ENCODE measurements around the gene B3GALT6.
A peak's percentile ranks its signal among the peaks of the same experiment; 100 is the strongest.

B3GALT6 gene

DNA sequence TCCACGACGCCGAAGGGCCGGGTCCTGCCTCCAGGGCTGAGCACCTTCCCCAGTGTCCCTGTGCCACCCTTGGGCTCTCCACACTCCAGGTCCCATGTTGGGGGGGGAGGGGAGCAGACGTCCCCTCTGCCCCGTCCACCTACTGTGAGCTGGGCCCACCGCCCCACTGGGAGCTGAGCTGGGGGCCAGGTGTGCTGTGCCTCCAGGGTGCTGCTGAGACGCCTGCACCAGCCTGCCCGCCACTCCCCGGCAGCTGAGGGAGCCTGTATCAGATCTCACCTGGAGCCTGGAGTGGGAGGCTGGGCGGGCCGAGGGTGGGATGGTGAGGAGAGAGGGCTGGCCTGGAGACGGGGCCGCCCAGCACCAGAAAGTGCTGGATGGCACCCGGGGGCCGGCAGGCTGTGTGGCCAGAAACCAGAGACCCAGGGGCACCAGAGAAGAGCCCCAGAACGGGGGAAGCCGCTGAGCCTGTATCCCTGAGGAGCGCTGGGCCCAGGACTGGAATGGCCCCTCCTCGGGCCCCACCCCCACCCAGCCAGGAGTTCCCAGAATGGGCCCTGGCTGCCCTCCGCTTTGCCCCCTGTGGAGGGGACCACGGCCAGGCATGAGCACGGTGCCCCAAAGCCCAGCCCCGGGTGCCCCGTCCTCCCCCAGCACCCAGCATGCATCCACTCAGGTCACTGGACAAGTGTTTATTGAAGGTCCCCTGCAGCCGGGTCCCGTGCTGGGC is 29.0 kb upstream of the B3GALT6 start:
- DNase-seq, result no peak

DNA sequence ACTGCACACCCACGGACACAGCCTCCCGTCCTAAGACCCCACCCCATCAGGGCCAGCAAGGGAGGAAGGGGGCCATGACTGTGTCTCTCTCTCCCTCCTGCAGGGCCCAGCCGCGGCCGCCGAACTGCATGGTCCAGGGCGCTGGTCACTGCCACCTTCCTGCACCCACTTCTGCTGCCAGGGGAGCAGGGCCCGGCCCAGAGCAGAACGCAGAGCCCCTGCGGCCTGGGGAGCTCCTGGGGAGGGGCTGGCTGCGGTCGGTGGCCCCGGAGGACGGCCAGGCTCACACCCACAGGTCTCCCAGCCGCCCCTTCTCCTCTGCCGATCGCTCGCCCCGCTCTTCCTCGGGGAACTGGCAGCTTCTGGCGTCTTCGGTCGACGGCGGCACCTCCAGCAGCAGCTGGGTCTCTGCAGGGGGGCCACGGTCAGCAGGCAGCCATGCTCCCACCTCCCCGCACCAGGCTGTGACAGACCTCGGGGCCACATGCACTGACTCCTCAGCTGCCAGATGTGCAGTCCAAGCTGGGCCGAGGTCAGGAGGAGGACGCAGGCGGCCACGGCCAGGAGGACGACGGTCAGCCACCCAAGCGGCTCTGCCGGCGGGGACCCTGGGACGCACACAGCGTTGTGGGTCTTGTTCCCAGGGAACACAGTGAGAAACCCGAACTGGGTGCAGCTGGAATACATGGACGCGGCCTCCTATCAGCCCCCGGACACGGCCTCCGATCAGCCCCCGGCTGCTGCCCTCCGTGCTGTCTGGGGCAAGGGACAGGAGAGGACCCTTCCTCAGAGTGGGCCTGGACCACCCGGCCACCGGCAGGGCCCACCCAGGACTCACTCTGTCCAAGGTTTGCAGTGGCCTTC is 28.2 kb upstream of the B3GALT6 start:
- no peak for DNase-seq

DNA sequence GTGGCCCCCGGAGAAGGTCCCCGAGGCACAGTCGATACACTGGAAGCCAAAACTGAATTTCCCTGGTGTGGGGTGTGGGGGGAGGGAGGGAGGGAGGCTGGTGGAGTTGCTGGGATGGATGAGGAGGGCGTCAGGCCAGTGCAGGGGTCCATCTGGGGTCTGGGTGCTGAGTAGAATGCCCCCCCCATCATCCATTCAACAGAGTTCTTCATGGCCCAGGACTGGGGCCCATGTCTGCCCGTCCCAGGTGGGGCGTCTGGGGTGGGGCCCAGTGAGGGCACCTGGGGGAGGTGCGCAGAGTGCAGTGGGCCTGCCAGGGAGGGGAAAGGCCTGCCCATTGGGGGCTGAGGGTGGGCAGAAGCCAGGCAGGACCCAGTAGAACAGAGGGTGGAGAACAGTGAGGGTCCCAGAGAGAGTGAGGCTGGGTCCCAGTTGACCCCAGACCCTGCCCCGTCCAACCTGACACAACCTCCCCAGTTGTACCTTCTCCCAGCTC is 27.6 kb upstream of the B3GALT6 start:
- no peak for DNase-seq

DNA sequence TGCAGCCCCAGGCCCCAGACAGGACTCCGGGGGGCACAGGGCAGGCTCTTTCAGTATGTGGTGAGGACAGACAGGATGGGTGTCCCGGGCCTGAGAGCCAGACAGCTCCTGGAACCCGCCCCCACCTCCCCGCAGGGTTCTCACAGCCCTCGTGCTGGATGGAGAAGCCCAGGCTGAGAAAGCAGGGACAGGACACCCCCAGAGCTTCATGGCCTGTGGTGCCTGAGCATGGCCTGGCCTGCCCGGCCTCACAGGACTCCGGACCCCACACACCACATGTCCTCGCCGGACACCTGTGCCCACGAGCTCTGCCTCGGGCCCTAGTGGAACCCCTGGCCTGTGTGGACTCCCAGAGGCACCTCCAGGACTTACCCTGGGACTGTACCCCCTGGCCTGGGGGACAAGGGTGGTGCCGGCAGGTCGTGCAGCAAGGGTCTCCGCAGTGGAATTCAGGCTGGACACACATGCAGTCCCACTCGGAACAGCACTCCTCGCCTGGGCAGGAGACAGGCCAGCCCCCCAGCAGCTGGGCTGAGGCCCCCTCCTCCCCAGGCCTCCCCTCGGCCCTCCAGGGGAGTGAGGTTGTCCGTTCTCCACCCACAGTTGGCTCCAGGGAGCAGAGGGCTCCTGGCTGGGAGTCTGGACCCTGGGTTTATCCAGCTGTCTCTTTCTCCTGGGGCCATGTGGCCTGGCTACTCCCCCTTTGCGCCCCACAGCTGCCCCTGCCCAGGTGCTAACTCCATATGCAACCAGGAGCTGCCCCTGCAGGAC is 26.9 kb upstream of the B3GALT6 start:
- DNase-seq, result no peak

DNA sequence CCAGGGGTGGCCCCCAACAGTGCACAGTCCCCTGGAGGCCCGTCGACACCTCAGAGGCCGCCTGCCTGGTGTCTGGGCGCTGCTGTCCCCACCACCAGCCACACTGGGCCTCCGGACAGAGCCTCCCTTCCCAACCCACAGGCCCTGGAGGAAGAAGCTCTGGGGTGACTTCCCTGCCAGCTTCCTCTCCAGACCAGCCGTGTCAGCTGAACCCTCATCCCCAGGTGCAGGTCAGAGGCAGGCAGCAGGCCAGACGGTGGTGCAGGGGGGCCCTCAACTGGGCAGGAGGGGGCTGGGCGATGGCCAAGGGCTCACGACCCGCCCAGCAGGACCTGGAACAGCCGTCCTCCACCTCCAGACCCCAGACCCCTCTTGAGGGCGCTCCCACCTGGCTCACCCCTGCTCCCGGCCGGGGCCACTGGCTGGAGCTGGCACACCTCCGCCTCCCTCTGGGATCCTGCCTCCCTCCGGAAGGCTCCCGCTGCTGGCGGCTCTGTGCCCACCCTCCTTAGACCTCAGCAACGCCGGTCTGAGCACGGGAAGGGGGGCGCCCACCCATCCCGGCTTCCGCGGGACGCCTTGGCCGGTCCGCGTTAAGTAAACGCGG is 26.2 kb upstream of the B3GALT6 start:
- no peak for DNase-seq

DNA sequence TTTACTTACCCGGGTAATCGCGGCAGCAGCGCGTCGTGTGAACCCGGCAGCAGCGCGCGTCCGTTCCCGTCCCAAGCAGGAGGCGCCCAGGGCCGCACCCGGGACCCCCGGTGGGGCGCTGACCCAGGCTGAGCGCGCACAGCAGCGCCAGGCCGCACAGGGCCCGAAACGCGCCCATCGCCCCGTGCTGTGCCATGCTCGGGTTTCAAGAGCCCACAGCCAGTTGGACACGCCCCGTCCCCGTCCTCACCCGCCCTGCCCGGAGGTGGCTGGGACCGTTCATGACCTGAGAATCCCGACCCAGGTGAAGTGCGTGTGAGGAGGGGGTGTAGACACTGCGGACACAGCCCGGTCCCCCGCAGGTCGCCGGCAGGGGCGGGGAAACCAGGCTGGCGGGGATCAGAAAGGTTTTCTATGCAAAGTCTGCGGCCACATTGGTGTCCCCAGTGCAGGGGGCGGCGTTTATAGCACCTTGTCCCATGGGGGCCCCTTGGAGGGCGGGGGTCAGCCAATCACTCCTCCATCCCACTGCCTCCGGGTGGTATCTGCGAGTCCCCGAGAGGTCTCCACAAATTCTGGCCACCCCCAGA is 25.6 kb upstream of the B3GALT6 start, which contains the start of gene TNFRSF18:
TNFRSF18 (minus strand) TSS at position 217 of the 590 bp plus-strand sequence; CDS start at position 196, 21 bp downstream.
- DNase-seq, result no peak

DNA sequence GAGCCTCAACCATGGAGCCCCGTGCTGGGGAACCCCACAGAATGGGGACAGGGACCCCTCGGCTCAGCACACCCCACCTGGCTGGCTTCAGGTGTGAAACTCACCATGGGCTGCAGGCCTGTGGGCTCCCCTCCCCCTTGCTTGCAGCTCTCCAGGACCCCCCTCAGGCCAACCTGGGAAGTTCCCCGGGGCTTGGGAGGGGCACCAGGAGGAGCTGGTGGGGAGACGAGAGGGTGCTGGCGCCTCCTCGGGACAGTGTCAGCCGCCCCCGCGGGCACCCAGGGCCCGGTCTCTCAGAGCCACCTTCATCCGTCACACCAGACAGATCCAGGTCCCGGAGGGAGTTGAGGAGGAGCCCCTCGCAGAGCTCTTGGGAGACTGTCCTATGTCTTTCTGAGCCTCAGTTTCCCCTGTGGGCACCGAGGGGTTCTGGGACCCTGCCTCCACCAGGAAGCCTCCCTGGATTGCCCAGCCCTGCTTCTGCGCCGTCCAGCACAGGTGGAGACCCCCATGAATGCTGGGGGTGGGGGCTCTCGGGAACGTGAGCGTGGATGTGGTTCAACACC is 25.0 kb upstream of the B3GALT6 start:
- no peak for DNase-seq

DNA sequence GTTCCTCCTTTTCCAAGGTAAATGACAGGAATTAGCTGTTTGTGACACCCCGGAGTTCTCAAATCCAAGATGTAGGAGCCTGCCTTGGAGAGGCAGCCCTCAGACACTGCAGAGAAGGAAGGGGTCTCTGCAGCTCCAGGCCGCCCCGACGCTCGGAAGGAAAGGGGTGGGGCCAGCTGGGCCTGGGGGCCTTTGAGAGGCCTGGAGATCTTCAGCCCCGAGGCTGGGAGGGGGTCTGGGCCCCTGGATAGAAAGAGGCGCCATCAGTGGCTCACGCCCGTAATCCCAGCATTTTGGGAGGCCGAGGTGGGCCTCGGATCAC is 24.5 kb upstream of the B3GALT6 start:
- no peak for DNase-seq

DNA sequence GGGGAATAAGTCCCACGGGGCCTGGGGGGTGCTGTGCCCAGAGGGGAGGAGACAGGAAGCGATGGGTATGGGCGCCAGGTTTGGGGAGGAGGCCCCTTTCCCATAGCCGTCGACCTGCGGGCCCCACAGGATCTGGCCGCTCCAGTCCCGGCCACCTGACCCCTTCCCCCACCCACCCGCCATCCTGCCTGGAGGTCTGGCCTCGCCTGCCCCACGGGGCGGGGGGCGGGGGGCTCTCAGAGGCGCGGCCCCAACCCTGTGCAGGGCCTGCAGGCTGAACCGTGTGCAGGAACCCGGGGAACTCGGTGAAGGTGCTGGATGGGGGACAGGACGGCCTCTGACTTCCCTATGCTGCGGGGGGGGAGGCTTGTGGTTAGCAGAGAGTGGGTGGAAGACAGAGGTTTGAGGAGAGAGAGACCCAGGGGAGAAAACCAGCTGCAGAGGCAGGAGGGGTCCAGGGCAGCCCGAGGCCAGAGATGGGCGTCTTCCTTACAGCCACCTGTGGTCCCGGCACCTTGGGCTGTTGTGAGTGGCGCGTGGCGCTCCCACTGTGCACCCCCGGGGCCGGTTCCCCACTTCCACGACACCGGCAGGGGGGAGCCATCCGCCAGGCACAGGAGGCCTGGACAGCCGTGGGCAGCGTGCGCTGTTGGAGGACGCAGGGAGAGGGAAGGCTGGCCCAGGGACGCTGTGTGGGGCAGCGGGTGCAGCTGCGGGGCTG is 23.2 kb upstream of the B3GALT6 start:
- peak; percentile 77 for DNase-seq

DNA sequence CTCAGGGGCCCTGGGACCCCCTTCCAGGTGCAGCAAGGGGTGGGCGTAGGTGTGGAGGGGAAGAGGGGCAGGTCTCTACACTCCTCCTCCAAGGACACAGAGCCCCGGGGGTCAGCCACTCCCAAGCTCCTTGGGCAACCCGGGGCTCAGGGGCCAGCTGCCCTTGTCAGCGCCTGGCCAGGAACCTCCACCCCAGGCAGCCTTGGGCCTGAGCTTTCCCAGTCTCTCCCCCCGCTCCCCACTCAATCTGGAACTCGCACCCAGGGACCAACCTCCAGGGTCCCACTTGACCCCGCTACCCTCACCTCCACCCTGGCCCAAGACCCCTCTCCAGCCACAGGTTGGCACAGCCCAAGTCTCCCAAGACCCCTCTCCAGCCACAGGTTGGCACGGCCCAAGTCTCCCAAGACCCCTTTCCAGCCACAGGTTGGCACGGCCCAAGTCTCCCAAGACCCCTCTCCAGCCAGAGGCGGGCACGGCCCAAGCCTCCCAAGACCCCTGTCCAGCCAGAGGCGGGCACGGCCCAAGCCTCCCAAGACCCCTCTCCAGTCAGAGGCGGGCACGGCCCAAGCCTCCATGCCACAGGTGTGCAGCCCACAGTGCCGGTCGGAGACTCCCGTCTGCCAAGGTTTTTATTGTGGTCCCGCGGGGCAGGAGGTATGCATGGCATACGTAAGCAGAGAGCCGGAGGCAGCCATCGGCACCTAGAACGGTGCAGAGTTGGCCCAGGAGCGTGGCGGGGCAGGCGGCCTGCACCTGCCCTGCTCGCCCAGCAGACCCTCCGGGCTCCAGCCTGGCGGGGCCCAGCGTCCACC is 21.1 kb upstream of the B3GALT6 start:
- DNase-seq, result no peak

DNA sequence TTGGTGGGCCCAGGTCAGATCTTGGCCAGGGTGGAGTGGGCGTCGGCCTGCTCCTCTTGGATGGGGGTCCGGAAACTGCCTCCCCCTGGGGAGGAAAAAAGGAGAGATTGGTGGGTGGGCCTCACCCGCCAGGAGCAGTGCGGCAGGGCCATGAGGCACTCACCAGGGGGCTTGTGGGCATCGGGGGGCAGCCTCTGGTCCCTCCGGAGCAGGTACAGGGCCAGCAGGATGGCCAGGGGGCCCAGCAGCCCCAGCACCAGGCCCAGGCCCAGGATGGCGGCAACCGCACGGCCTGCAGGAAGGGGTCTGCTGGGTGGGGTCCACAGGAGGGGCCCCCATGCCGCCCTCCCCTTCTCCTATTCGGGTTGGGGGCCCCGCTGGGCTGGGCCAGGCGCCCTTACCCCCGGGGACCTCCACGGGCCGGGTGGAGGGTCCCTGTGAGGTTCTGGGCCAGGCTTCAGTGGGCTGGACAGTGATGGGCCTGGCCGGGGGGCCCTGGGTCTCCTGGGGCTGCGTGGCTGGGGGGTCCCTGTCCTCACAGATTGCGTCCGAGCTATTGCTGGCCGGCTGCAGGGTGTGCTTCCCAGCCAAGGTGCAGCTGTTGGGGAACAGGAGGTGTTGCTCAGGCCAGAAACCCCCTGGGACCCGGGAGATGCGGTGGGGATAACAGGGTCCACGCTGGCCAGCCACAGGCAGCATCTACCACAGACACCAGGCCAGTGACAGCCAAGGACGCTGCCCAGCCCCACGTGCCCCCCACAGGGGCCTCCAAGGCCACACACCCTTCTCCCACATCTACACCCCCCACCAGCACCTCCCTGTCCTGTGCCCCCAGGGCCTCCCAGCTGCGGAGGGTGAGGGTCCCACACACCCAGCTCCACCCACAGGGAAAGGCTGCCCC is 20.2 kb upstream of the B3GALT6 start:
- no peak for DNase-seq

DNA sequence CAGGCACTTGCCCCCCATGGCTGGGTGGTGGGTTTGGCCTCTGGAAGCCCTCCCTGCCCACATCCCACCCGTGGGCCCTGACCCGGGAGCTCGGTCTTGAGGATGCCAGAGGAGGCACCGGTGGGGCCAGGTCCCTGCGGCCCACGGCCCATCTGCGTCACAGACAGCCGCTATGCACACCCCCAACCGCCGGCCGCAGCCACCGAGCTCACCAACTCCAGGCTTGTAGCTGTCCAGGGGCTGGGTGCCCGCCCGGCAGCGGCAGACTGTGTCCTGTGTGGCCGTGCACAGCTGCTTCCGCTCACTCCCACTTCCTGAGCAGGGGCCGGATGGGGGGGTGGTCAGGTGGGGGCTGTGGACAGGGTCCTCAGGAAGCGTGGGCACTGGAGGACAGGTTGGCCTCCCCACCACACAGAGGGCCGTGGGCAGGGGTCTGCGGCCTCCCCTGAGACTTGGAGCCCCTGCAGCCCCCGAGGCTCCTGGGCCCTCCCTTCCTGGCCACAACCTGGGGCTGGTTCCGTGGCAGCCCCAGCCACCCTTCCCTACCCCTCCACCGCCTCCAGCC is 19.2 kb upstream of the B3GALT6 start:
- peak; percentile 82 for DNase-seq

DNA sequence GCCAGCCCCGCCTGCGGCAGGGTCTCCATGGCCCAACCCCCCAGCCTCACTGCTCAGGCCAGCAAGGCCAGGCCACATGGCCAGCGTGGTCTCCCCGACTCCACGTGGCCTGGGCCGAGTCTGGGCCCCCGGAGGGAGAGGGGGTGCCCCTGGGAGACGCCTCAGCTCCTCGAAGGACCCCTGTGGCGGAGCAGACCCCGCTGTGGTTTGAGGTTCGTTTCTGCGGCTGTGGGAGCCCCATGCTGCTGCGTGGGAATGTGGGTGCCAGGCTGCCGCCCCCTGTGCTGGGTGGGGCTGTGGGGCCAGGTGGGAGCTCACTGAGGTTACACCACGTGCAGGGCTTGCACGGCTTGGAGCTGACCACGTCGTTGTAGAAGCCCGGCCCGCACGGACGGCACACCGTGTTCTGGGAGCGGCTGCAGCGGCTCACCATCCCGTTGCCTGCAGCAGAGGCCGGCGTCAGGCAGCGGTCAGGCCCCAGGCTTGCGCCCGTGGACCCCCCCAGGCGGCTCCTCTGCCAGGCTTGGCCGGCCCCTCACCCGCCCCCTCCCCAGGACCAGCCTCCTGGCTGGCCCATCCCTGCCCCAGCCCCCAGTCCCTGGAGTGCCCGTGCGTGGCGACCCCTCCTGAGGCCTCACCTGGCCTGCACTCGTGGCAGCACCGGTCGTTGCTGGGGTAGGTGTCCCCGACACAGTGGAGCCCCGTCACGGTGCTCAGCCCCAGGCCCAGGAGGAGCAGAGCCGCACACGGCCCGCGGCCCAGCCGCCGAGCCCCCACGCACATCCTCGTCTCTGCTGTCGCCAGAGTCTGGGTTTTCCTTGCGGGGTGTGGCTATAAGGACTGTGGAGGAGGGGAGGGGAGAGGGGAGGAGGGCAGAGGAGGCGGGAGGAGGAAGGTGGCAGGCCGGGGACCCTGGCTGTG is 18.4 kb upstream of the B3GALT6 start, which contains the start of gene TNFRSF4:
TNFRSF4 (minus strand) TSS at position 809 of the 921 bp plus-strand sequence; CDS start at position 783, 26 bp downstream.
- DNase-seq, result no peak

DNA sequence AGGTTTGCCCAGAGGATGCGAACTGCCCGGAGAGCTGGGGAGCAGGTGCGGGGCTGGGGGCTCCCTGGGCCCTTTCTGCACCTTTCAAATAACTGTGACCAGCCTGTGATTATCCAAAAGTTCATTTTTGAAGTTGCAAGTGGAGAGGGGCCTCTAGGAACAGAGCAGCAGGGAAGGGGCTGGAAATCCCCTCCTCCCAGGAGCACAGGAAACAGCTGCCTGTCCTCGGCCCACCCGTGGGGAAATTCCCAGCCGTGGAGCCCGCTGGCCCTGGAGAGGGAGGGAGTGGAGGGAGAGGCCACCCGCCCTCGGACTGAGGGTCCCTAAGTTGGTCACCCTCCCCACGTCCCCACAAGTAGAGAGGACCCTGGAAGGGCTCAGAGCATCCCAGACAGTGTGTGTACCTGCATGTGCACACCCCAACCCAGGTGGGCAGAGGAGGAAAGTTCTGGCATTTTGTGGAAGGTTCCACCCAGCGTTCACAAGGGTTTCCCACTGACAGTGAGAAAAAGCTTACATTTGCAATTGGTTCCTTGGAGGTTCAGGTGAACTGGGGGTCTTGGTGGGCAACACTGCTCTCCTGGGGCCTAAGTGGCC is 16.9 kb upstream of the B3GALT6 start:
- DNase-seq, result no peak

DNA sequence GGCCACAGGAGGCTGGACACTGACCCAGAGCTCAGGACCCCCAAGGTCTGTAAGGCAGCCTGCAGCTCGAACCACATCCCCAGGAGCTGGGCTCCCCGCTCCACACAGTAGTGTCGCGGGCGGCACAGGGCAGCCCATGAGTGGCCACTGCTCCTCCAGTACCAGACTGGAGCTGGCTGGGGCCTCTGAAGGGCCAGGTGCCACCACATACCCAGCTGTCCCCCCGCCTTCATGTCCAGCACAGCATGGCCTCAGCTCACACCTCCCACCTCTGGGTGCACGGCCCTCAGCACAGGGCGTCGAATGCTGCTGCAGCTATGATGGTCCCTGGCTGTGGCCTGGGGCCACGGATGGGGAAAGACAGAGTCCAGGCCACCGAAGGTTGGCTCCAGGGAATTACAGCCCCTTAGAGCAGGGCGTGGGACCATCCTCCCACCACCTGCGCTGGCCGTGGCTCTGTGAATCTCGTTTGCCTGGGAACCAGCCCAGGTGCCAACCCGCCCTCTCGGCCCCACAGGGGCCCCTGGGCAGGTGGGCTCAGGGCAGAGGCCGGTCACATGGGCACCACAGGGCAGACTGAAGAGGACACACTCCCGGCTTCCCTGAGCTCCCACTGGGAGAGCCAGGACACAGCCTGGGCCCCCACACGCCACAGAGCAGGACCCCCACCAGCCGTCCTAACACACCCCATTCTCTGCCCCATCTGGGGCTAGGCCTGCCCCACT is 16.0 kb upstream of the B3GALT6 start:
- DNase-seq, result no peak

DNA sequence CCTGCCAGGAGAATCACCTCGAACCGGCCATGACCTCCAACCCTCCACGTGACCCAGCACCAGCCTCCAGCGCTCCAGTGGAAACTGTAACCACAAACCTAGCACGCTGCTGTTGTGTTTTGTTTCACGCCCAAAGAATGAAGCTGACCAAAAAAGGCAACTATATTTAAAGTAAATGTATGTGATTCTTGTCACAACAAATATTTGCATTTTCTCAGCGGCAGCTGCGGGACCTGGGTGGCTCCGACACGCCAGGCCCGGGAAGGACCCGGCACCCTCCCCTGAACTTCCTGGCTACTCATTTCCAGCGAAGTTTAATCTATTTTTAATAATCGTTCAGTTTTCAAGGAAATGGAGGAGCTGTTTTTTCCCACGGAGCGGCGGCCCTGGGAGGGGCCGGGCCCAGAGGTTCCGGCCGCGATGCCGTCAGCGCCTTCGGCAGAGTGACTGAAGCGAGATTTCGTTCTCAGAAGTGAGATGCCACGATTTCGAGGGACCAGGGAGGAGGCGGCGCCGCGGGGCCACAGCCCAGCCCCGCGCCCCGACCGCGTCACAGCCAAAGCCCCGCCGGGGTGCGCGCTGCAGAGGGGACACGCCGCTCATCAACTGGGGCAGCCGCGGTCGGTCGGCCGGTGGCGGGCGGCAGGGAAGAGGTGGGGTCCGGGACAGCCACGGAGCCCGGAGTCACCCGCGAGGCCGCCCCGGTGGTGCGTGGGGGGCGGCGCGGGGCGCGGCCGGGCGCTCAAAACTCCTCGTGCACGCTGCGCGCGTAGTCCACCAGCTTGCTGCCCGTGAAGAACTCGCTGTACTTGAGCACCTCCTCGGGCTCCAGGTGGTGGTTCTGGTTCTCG is 15.0 kb upstream of the B3GALT6 start:
- DNase-seq, result no peak
